RWPE2 (cell line): ENCODE data around the gene NADK.

Experiments used
- ATAC-seq: fragments of 200-7000 bp; cut with Tn5 transposase; 3 replicates; pipeline ENCODE4 v1.9.1; 2021; ENCODE audit warnings: low read depth
- DNase-seq: peaks from one replicate; pipeline ENCODE4 v3.0.0-alpha.2; 2020; ENCODE audit warnings: low spot score
- H3K27ac ChIP-seq: fragments of 450-650 bp; 2 replicates; pipeline ENCODE4 v1.5.1; 2017; ENCODE audit warnings: mild to moderate bottlenecking; ENCODE audit not compliant: poor library complexity, severe bottlenecking
- H3K27me3 ChIP-seq: fragments of 250-450 bp; sonication (Bioruptor Pico); 2 replicates; pipeline ENCODE4 v1.5.1; 2021; ENCODE audit warnings: mild to moderate bottlenecking, moderate library complexity; ENCODE audit not compliant: insufficient read depth, poor library complexity, severe bottlenecking
- H3K36me3 ChIP-seq: fragments of 250-450 bp; sonication (Bioruptor Pico); 2 replicates; pipeline ENCODE4 v1.5.1; 2020; ENCODE audit warnings: low read depth, mild to moderate bottlenecking, moderate library complexity
- H3K4me1 ChIP-seq: fragments of 250-450 bp; sonication (Bioruptor Pico); 2 replicates; pipeline ENCODE4 v1.5.1; 2021; ENCODE audit warnings: mild to moderate bottlenecking, moderate library complexity; ENCODE audit not compliant: insufficient read depth, poor library complexity, severe bottlenecking
- H3K4me3 ChIP-seq: fragments of 250-450 bp; sonication (Bioruptor Pico); 2 replicates; pipeline ENCODE4 v1.5.1; 2021; ENCODE audit warnings: mild to moderate bottlenecking, moderate library complexity; ENCODE audit not compliant: severe bottlenecking
- H3K9me3 ChIP-seq: fragments of 250-450 bp; sonication (Bioruptor Pico); 2 replicates; pipeline ENCODE4 v1.5.1; 2021; ENCODE audit warnings: mild to moderate bottlenecking, moderate library complexity; ENCODE audit not compliant: severe bottlenecking
- CTCF ChIP-seq: fragments of 450-650 bp; IDR thresholded peaks from one replicate; pipeline ENCODE4 v1.5.1; 2017; ENCODE audit warnings: mild to moderate bottlenecking, moderate library complexity; ENCODE audit not compliant: poor library complexity, severe bottlenecking

The NADK gene

GRCh38 chr1:1819762-1820161 lies 41.5 kb upstream of the NADK start:
- H3K27ac ChIP-seq = no peak overlapping the region

GRCh38 chr1:1817221-1817620 lies 39.0 kb upstream of the NADK start:
- Histone ChIP-seq H3K27me3 (no peaks in the 10 kb centered on the region), H3K36me3 (peaks cover 80% of the 10 kb centered on the region), H3K9me3 (no peaks in the 10 kb centered on the region), H3K4me1 (no peaks in the 10 kb centered on the region), H3K4me3 (no peak overlapping the region), H3K27ac (no peak overlapping the region)
- no peak for TF ChIP-seq CTCF
- no peak for DNase-seq
- ATAC-seq = no peak

More at GRCh38 chr1:1819762-1820161, 41.5 kb upstream of the NADK start:
- Histone ChIP-seq H3K4me1 (no peaks in the 10 kb centered on the region), H3K36me3 (peaks cover 86% of the 10 kb centered on the region), H3K4me3 (no peak overlapping the region), H3K27me3 (no peaks in the 10 kb centered on the region), H3K9me3 (no peaks in the 10 kb centered on the region)
- no peak for ATAC-seq
- no peak for TF ChIP-seq CTCF
- DNase-seq = no peak

- TF ChIP-seq CTCF = no peak
- no peak overlapping the region for H3K4me3 ChIP-seq
- H3K27ac ChIP-seq = no peak overlapping the region
- peaks cover 80% of the 10 kb centered on the region for H3K36me3 ChIP-seq
- no peaks in the 10 kb centered on the region for H3K27me3 ChIP-seq
- DNase-seq (no peak), ATAC-seq (peak; percentile 14; the same call in 1 of the 3 replicates)
- no peaks in the 10 kb centered on the region for H3K9me3 ChIP-seq
- H3K4me1 ChIP-seq = no peaks in the 10 kb centered on the region
Measured at GRCh38 chr1:1815606-1816281, 37.5 kb upstream of the NADK start.

GRCh38 chr1:1809489-1809888 lies 31.2 kb upstream of the NADK start:
- H3K9me3 ChIP-seq = no peaks in the 10 kb centered on the region
- no peak overlapping the region for H3K4me3 ChIP-seq
- ATAC-seq = no peak
- no peak for TF ChIP-seq CTCF
- H3K27me3 ChIP-seq = no peaks in the 10 kb centered on the region
- no peak overlapping the region for H3K27ac ChIP-seq
- DNase-seq = no peak
- H3K36me3 ChIP-seq = peaks cover 87% of the 10 kb centered on the region
- no peaks in the 10 kb centered on the region for H3K4me1 ChIP-seq

GRCh38 chr1:1808206-1808605 lies 29.9 kb upstream of the NADK start:
- Histone ChIP-seq H3K4me3 (no peak overlapping the region), H3K27ac (no peak overlapping the region), H3K27me3 (no peaks in the 10 kb centered on the region), H3K9me3 (no peaks in the 10 kb centered on the region), H3K4me1 (no peaks in the 10 kb centered on the region), H3K36me3 (peaks cover 87% of the 10 kb centered on the region)
- DNase-seq (no peak), ATAC-seq (no peak)
- no peak for TF ChIP-seq CTCF
